MCF 10A (cell line): ENCODE measurements around the gene REXO1. TPM values are rescaled to one million over a fixed set of nuclear protein-coding genes. Genes with fewer than 3 reads are reported as not detected.

Source experiments
- BruUV-seq: library from RNA; stranded (reverse); fragments of 400-500 nt; replicated peaks from 2 replicates; lab custom pipeline; 2021; lab: Mats Ljungman, UMichigan
- CTCF ChIA-PET: fragments of 300-600 bp; sonication (Branson Sonifier 250); formaldehyde crosslinking; extraction: SDS; loops from one replicate; lab custom pipeline; 2021; ENCODE audit warnings: antibody characterized with exemption, inconsistent platforms; lab: Yijun Ruan, JAX
- POLR2A ChIA-PET: fragments of 300-600, 350-650 bp; sonication (Branson Sonifier 250); formaldehyde crosslinking; extraction: SDS; loops from one replicate; lab custom pipeline; 2020; ENCODE audit warnings: antibody characterized with exemption, inconsistent platforms; lab: Yijun Ruan, JAX
- DNase-seq: peaks from one replicate; pipeline ENCODE4 v3.0.0-alpha.2; 2018; ENCODE audit not compliant: unreplicated experiment
- H3K27ac Mint-ChIP-seq: one replicate; pipeline ENCODE4 v1.8.0; 2022; ENCODE audit warnings: mild to moderate bottlenecking, low read depth, mixed read lengths; ENCODE audit not compliant: unreplicated experiment
- H3K27me3 Mint-ChIP-seq: one replicate; pipeline ENCODE4 v1.8.0; 2022; ENCODE audit warnings: mixed read lengths; ENCODE audit not compliant: insufficient read depth, unreplicated experiment
- H3K36me3 Mint-ChIP-seq: one replicate; pipeline ENCODE4 v1.8.0; 2022; ENCODE audit warnings: mild to moderate bottlenecking, moderate library complexity, mixed read lengths; ENCODE audit not compliant: insufficient read depth, unreplicated experiment
- H3K4me1 Mint-ChIP-seq: one replicate; pipeline ENCODE4 v1.8.0; 2022; ENCODE audit warnings: mixed read lengths; ENCODE audit not compliant: insufficient read depth, unreplicated experiment
- H3K4me3 Mint-ChIP-seq: one replicate; pipeline ENCODE4 v1.8.0; 2022; ENCODE audit warnings: mild to moderate bottlenecking, moderate library complexity, mixed read lengths; ENCODE audit not compliant: unreplicated experiment
- H3K9me3 Mint-ChIP-seq: one replicate; pipeline ENCODE4 v1.8.0; 2022; ENCODE audit warnings: mixed read lengths; ENCODE audit not compliant: unreplicated experiment
- CTCF ChIP-seq: fragments of 200-600 bp; IDR thresholded peaks from one replicate; pipeline ENCODE4 v1.8.0; 2022; ENCODE audit warnings: antibody characterized with exemption, mild to moderate bottlenecking; ENCODE audit not compliant: unreplicated experiment
- intact Hi-C: fragments of 100-400 bp; cut with micrococcal nuclease; formaldehyde crosslinking; loops from 2 replicates; pipeline ENCODE4 v1.14.1; 2022
- total RNA-seq: library from RNA; stranded (reverse); gene quantifications from 2 replicates; pipeline ENCODE4 v1.2.3, GENCODE V29; 2022

Gene REXO1
- total RNA-seq, 1 experiment from 2014 or later, result 36.4 TPM

- no TSS peak for BruUV-seq
- peak; percentile 81 for DNase-seq
- Mint-ChIP-seq H3K9me3 (no peaks in the 10 kb centered on the region), H3K4me1 (peaks cover 4% of the 10 kb centered on the region), H3K27me3 (no peaks in the 10 kb centered on the region), H3K27ac (no peak overlapping the region), H3K36me3 (peaks cover 43% of the 10 kb centered on the region), H3K4me3 (no peak overlapping the region)
- intact Hi-C loops, result no loop called here
- POLR2A ChIA-PET, result interaction anchor here (0.6 to 1.2 kb wide), 8 partner anchors 12 to 360 kb away, joined by 3 to 8 read pairs (median 4); no protein-coding TSS in a partner anchor
- CTCF ChIA-PET, result interaction anchor here (0.6 to 3.8 kb wide), 28 partner anchors 9 to 495 kb away, joined by 3 to 57 read pairs (median 4); no protein-coding TSS in a partner anchor
- peak; percentile 96 for TF ChIP-seq CTCF
Measured at GRCh38 chr19:1825909-1826556, 22.2 kb downstream of the REXO1 start.

- Mint-ChIP-seq H3K4me1 (peaks cover 4% of the 10 kb centered on the region), H3K9me3 (no peaks in the 10 kb centered on the region), H3K36me3 (peaks cover 55% of the 10 kb centered on the region), H3K27ac (peak overlapping the region; percentile 16), H3K27me3 (no peaks in the 10 kb centered on the region), H3K4me3 (no peak overlapping the region)
- ChIA-PET CTCF (interaction anchor here (0.7 to 3.3 kb wide), 2 partner anchors 13 to 152 kb away, joined by 3 to 57 read pairs; no protein-coding TSS in a partner anchor), POLR2A (no interaction called here)
- TF ChIP-seq CTCF, result no peak
- no TSS peak for BruUV-seq
- intact Hi-C loops, result no loop called here
- DNase-seq, result no peak
Measured at GRCh38 chr19:1824252-1824622, 24.0 kb downstream of the REXO1 start.

- no peak for TF ChIP-seq CTCF
- intact Hi-C loops, result no loop called here
- CTCF ChIA-PET, result interaction anchor here (0.6 to 0.8 kb wide), 3 partner anchors 69 to 151 kb away, joined by 3 read pairs; no protein-coding TSS in a partner anchor
- Mint-ChIP-seq H3K27me3 (no peaks in the 10 kb centered on the region), H3K4me1 (peaks cover 4% of the 10 kb centered on the region), H3K9me3 (no peaks in the 10 kb centered on the region), H3K4me3 (no peak overlapping the region), H3K27ac (peak overlapping the region; percentile 16), H3K36me3 (peaks cover 52% of the 10 kb centered on the region)
- no peak for DNase-seq
- POLR2A ChIA-PET, result no interaction called here
- BruUV-seq, result no TSS peak
Measured at GRCh38 chr19:1823539-1824251, 24.6 kb downstream of the REXO1 start.

- Mint-ChIP-seq H3K27me3 (no peaks in the 10 kb centered on the region), H3K4me3 (no peak overlapping the region), H3K36me3 (peaks cover 49% of the 10 kb centered on the region), H3K4me1 (peaks cover 4% of the 10 kb centered on the region), H3K27ac (no peak overlapping the region), H3K9me3 (no peaks in the 10 kb centered on the region)
- no peak for TF ChIP-seq CTCF
- no peak for DNase-seq
- intact Hi-C loops, result no loop called here
- ChIA-PET CTCF (interaction anchor here (0.6 to 1.1 kb wide), 3 partner anchors 15 to 151 kb away, joined by 3 to 4 read pairs (median 3); no protein-coding TSS in a partner anchor), POLR2A (no interaction called here)
- no TSS peak for BruUV-seq
Measured at GRCh38 chr19:1823020-1823419, 25.3 kb downstream of the REXO1 start.
